Iris pigment epithelial cell (primary cell): ENCODE data around the gene TDRD7.

Experiments used
- DNase-seq: peaks from one replicate; pipeline ENCODE4 v3.0.0-alpha.2; 2011; ENCODE audit warnings: low read depth

The TDRD7 gene

DNA sequence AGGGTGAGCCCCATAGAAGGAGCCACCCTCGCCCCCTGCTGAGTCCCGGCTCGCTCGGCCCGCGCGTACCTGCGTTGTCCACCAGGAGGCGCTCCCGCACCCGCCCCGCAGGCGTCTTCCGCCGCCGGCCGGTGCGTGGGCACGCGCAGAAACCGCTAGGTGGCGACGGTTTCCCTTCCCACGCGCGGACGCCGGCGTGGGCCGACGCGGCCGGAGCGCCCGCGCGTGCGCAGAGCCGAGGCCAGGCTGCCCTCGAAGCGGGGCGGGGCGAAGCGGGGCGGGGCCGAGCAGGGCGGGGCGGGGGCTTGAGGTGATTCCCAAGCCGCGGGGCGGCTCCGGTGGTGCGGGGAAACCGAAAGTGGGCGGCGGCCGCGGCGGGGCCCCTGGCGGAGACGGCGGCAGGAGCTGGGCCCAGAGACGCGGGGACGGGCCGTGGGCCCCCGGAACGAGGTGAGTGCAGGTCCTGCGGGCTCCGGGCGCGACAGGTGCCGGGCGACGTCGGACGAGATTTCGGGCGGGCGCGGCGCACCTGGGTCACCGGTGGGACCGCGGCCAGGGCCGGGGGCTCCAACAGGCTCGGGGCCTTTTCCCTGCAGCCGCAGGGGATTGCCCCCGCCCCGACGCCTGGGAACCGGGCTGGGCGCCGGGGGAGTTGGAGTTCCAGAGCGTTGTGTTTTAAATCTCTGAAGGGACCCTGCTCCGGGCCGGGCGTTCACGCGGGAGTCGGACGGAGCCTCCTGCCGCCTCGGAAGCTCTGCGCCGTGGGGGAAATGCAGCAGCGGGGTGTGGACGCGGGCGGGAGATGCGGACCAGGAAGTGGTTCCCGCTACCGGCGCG is at the start of gene TDRD7:
TDRD7 (plus strand) TSS at position 308 of the 837 bp plus-strand sequence. CDS start 16,370 bp downstream, outside the sequence.
- DNase-seq, result peak; percentile 65

DNA sequence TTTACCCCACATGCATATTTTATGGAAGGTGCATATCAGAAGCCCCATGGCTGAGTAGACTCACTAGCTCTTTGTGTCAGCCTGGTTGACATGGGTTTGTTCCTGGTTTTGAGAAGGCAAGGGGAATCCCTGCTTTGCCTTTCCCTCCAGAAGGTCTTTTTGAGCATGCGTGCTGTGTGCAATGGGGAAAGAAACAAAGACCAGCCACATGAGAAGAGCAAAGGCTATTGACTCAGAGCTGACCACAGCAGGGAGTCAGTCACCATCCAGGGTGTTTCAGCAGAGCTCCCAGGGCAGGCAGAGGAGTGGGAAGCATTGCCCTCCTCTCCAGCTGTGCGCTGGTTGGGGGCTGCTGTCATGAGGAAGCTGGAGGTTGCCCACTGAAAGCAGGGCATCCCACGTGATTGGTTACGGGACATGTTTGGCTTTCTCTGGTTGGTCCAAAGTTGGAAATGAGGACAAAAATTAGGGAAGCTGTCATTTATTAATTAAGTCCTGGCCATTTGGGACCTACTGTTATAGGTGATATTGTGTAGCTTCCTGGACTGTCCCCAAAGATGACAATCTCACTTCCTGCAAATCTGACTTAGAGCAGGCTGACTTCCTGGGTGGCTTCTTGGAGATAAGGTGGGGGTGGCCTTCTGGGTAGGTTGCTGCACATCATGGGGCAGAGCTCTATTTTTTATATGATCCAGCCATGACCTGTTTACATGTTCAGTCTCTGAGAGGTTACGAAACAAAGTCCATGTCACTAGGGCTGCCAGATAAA is 48.9 kb upstream of the TDRD7 start:
- no peak for DNase-seq

DNA sequence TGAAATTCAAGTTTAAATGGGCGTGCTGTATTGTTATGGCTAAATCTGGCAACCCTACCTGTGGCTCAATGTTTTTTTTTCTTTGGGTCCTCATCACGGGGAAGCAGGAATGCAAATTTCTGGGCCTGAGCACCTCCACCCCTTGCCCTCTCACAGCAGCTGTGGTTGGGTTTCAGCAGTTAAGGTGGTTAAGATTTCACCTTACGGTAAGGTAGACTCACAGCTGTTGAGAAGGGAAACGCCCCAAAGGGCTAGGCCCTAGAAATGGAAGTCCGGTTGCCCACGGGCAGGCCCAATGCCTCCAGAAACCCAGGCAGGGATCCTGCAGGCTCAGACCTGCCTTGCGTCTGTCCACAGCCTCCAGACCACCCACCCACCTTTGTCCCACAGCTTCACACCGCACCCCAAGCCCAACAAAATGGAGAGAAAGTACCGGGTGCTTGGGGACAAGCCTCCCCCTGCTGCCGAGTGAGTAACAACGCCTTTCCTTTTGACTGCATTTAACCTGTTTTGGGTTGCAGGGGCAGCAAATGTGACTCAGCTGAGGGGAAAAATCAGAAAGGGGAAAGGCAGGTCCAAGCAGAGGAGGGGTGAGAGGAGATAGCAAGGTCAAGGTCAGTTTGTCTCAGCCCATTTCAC is 48.1 kb upstream of the TDRD7 start:
- no peak for DNase-seq

DNA sequence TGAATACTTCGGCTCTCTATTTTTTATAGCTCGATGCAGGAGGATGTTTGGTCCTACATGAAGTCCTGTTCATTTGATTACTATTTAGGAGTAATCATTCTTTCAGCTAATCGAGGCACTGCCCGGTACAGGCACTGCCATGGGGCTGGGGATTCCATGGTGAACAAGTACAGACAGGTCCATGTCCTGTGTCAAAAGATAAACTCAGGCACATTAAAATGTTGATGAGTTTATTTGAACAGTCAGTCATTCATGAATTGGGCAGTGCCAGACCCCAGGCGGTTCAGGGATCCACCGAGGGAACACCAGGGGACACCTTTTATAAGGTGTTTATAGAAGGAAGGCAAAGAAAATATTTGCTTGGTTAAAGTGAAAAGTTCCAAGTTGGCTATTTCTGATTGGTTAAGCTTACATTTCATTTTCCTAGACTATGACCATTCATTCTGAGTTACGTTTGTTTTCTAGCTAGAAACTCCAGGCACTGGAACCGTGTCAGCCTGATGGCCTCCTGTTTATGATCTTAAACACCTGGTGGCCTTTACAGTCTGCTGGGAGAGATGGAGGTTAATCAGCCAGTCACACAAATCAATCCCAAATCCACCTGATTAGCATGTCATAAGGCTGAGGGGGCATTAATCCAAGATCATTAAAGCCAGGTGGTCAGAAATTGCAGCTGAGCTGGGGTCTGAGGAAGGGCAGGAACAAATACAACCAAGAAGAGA is 47.0 kb upstream of the TDRD7 start:
- DNase-seq, result no peak

DNA sequence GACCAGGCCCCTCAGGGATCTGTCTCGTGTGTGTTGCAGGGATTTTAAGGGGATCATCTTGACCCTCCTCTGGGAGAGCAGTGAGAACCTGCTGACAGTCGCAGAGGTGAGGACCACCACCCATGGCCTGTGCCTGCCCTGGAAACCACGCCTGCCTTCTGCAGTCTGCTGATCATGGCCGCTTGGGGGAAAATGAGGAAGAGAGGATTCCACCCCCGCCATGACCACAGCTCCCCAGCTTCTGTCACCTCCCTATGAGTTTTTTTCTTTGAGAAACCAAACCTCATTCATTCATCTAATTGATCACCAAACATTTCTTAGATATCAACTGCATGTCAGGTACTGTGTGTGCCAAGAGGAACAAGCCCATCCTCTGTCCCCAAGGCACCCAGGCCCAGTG is 46.3 kb upstream of the TDRD7 start:
- DNase-seq, result no peak

DNA sequence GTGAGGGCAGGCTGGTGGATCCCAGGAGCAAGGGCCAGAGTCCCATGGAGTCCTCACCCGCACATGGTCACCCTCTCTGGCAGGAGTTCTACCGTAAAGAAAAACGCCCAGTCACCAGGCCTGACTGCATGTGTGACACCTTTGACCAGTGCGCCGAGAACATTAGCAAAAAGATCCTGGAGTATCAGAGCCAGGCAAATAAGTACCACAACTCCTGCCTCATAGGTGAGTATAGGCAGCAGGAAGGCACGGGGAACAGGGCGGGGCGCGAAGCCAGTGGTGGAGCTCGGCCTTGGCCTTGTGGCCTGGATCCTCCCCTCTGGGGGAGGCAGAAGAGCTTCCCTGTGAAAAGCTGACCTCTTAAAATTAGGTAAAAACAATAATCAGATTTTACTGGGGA is 45.4 kb upstream of the TDRD7 start:
- no peak for DNase-seq

DNA sequence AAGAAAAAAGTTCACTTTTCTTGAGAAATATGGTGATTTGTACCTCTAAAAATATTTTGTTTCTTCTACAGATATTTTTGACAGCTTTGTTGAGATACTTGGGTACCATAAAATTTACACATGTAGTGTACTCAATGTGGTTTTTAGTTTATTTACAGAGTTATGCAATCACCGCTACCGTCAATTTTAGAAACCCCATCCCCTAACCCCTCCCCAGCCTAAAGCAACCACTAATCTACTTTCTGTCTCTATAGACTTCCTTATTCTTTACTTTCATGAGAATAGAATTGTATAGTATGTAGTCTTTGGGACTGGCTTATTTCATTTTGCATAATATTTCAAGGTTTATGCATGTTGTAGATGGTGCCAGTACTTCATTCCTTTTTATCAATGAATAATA is 45.0 kb upstream of the TDRD7 start:
- DNase-seq, result no peak

GRCh38 chr9:97367729-97368128 is 44.2 kb upstream of the TDRD7 start:
- no peak for DNase-seq

DNA sequence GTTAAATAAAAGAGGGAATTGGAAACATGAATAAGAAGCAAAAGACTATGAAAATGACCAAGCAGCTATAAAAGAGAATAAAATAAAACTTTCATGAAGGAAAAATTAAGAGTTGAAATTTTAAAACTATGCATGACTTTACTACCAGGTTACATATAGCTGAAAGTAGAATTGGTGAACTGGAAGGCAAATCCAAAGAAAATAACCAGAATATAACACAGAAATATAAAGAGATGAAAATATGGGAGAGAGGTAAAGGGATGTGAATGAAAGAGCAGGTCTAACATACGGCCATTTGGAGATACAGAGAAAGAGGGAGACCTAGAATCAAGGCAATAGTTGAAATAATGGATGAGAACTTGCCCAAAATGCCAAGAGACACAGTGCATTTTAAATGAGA is 42.9 kb upstream of the TDRD7 start:
- no peak for DNase-seq

GRCh38 chr9:97372580-97372979 is 39.3 kb upstream of the TDRD7 start:
- no peak for DNase-seq

- no peak for DNase-seq
These were observed 38.6 kb upstream of the TDRD7 start for GRCh38 chr9:97373331-97373730.

DNA sequence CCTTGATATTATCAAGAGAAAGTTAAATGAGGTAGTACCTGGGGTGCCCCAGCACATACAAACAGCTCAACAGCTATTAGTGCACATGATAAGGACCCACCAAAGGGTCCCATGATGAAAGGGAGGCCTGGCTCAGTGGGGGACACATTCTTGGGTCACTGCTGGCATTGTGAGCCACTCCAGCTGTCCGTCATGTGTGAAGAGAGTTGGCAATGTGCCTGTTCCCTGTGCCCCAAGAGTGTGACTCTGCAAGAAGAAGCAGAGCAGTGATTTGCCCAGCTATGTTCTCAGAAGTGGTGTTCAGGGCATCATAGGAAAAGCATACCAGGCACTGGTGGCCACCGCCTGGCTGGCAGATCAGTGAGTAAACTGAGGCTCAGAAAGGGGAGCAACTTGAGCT is 37.1 kb upstream of the TDRD7 start:
- DNase-seq, result no peak

DNA sequence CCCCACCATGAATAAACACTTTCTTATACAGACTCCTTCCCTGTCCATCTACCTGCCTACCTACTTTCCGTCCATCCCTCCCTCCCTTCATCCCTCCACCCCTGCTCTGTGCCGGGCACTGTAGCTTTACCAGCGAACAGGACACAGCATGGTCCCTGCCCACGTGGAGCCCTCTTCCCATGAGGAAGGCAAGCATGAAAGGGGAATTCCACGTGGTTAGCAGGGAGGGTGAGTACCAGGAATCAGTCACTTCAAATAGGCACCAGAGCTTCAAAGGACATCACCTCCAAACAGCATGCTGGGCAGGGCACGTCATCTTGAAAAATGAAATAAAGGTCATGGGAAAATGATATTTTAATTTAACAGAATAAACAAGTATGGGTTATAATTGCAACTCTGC is 35.0 kb upstream of the TDRD7 start:
- no peak for DNase-seq

GRCh38 chr9:97382099-97382718 is 29.7 kb upstream of the TDRD7 start:
- DNase-seq, result no peak

GRCh38 chr9:97384406-97385262 is 27.3 kb upstream of the TDRD7 start:
- DNase-seq, result no peak

- DNase-seq, result no peak
These were observed 26.2 kb upstream of the TDRD7 start for GRCh38 chr9:97385626-97386264.

DNA sequence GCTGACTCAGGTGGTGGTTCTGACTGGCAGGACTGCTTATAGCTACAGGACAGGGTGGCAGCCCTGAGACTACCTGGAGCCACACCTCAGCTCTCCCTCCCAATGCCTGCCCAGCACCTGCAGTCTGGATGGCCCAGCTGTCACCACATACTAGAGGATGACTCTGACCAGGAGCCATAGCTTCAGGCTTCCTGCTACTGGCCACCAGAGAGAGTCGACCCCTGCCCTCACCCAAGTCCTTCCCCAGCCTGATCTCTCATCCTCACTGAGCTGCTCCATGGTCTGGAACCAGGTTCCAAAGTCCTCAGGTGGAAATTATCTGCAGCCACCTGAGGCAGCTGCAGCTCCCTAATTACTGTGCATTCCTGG is 25.6 kb upstream of the TDRD7 start:
- DNase-seq, result no peak

- peak; percentile 58 for DNase-seq
These were observed 25.0 kb upstream of the TDRD7 start for GRCh38 chr9:97386733-97387503.

- DNase-seq, result no peak
These were observed 24.4 kb upstream of the TDRD7 start for GRCh38 chr9:97387504-97387886.
